Measurements from ENCODE around the gene FNIP1. TPM values are rescaled to one million over a fixed set of nuclear protein-coding genes. Genes with fewer than 3 reads are reported as not detected.

FNIP1 gene
- total RNA-seq, 3 donors from 2014 or later: 28.3 to 40.3 (median 33.2) TPM

DNA sequence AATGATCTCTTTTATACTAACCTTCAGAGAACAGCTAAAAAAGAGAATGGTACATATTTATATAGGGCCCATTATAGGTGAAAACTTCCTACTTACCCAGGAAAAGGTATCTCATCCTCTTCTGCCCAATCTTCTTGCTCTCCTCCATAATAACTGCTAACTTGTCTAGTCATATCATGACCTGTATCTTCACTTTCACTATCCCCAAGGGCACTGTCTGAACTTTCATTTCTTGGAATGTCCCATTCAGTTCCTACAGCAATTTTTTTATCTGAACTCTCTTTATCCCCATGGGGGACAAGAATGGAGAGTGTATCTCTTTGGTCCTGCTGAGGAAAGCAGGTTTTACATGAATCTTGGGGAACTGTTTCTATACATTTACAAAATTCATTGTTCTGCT is 125.4 kb downstream of the FNIP1 start:
- H3K4me3 ChIP-seq: no peak overlapping the region
- H3K36me3 ChIP-seq (ENCODE audit: low read depth): no peaks in the 10 kb centered on the region
- H3K9me3 ChIP-seq: no peaks in the 10 kb centered on the region
- no peak for TF ChIP-seq CTCF (IDR thresholded peaks at IDR 0.05)
- H3K4me1 ChIP-seq (ENCODE audit: low read depth): no peaks in the 10 kb centered on the region
- intact Hi-C loops (cut with DNase I, micrococcal nuclease): no loop called here
- DNase-seq: no peak
- ATAC-seq: no peak

DNA sequence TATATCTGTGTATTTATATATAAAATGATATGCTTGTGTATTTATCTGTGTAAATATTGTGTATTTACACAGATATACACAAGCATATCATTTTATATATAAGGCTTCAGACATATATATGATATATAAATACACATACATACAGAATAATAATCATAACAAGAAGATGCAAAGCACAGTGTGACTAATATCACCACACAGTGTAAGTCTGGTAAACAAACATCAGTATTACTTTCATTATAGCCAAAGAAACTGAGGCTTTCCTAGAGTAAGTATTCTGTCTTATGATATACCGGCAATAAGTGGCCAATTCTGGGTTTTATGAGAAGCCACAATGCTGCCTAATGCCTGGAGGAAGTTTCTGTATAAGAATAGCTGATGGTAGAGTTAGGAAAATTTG is 131.9 kb downstream of the FNIP1 start:
- Histone ChIP-seq H3K4me1 (ENCODE audit: low read depth) (no peaks in the 10 kb centered on the region), H3K9me3 (peaks cover 7% of the 10 kb centered on the region), H3K4me3 (no peak overlapping the region), H3K36me3 (ENCODE audit: low read depth) (no peaks in the 10 kb centered on the region)
- DNase-seq (no peak), ATAC-seq (no peak)
- intact Hi-C loops (cut with DNase I, micrococcal nuclease): no loop called here
- no peak for TF ChIP-seq CTCF (IDR thresholded peaks at IDR 0.05)

DNA sequence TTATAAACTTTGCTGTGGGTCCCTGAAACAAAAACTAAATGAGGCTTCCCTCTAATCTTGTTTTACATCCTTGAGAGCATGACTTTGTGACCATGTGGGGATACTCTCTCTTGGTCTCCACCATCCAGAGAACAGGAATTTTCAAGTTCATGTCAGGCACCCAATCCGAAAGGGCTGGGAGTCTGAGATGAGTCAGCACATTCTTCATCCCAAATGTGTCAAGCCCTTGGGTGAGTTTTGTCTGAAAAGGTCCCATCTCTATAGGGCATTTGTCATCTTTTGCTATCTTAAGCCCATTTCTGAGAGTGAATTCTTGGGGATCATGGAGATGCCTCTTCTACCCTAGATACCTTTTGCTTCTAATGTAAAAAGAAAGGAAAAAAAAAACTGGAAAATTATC is 134.9 kb downstream of the FNIP1 start:
- H3K9me3 ChIP-seq: peaks cover 7% of the 10 kb centered on the region
- intact Hi-C loops (cut with DNase I, micrococcal nuclease): no loop called here
- TF ChIP-seq CTCF (IDR thresholded peaks at IDR 0.05): no peak
- no peak for DNase-seq
- no peak for ATAC-seq
- H3K4me1 ChIP-seq (ENCODE audit: low read depth): no peaks in the 10 kb centered on the region
- no peaks in the 10 kb centered on the region for H3K36me3 ChIP-seq (ENCODE audit: low read depth)
- H3K4me3 ChIP-seq: no peak overlapping the region

- Histone ChIP-seq H3K4me1 (ENCODE audit: low read depth) (no peaks in the 10 kb centered on the region), H3K9me3 (peaks cover 7% of the 10 kb centered on the region), H3K4me3 (no peak overlapping the region), H3K36me3 (ENCODE audit: low read depth) (no peaks in the 10 kb centered on the region)
- TF ChIP-seq CTCF (IDR thresholded peaks at IDR 0.05): no peak
- ATAC-seq (no peak), DNase-seq (no peak)
- intact Hi-C loops (cut with DNase I, micrococcal nuclease): no loop called here
Observed at GRCh38 chr5:131659841-131660240, 137.0 kb downstream of the FNIP1 start.

DNA sequence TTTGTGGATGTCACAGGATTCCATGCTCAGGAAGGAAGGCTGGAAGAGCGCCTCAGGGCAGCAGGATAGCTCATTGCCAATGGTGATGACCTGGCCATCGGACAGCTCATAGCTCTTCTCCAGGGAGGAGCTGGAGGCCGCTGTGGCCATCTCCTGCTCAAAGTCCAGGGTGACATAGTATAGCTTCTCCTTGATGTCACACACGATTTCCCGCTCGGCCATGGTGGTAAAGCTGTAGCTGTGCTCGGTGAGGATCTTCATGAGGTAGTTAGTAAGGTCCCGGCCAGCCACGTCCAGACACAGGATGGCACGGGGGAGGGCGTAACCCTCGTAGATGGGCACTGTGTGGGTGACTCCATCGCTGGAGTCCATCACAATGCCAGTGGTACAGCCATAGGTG is 137.5 kb downstream of the FNIP1 start:
- H3K36me3 ChIP-seq (ENCODE audit: low read depth): no peaks in the 10 kb centered on the region
- intact Hi-C loops (cut with DNase I, micrococcal nuclease): no loop called here
- no peak for DNase-seq
- no peak for TF ChIP-seq CTCF (IDR thresholded peaks at IDR 0.05)
- no peak for ATAC-seq
- no peak overlapping the region for H3K4me3 ChIP-seq
- H3K4me1 ChIP-seq (ENCODE audit: low read depth): no peaks in the 10 kb centered on the region
- peaks cover 7% of the 10 kb centered on the region for H3K9me3 ChIP-seq

DNA sequence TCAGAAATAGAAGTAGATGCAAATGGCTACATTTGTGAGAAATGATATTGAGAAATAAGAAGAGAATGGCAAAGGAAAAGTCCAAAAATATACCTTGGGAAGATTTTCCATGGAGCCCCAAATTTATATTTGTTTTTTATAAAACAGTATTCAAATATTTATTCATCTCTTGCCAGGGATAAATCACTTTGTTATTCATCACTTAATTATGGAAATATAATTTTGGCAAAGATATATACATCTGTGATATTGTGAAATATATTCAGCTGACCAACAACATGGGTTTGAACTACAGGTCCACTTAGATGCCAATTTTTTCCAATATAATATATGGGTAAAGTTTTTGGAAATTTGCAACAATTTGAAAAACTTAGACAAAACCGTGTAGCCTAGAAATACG is 142.0 kb downstream of the FNIP1 start:
- Histone ChIP-seq H3K36me3 (ENCODE audit: low read depth) (peaks cover 4% of the 10 kb centered on the region), H3K4me3 (no peak overlapping the region), H3K4me1 (ENCODE audit: low read depth) (no peaks in the 10 kb centered on the region), H3K9me3 (no peaks in the 10 kb centered on the region)
- TF ChIP-seq CTCF (IDR thresholded peaks at IDR 0.05): no peak
- ATAC-seq: no peak
- DNase-seq: no peak
- intact Hi-C loops (cut with DNase I, micrococcal nuclease): no loop called here

Measured in mucosa of descending colon (tissue), 3 donors.